HepG2 (cell line): ENCODE data around the gene HDAC4. TPM values are rescaled to one million over a fixed set of nuclear protein-coding genes. Genes with fewer than 3 reads are reported as not detected.

Experiments
- ATAC-seq: fragments of 200-7000 bp; cut with Tn5 transposase; 3 replicates; pipeline ENCODE4 v1.9.1; 2020; ENCODE audit warnings: mild to moderate bottlenecking, moderate library complexity
- BruUV-seq: library from RNA; stranded (reverse); fragments of 400-500 nt; replicated peaks from 2 replicates; lab custom pipeline; 2021; lab: Mats Ljungman, UMichigan
- CTCF ChIA-PET: fragments of 300-600 bp; formaldehyde crosslinking; extraction: SDS; loops from one replicate; lab custom pipeline; 2021; ENCODE audit warnings: low total read pairs, inconsistent platforms, low intra/inter-chr PET ratio; lab: Yijun Ruan, JAX
- POLR2A ChIA-PET: fragments of 350-600 bp; sonication (Branson Sonifier 250); formaldehyde crosslinking; loops from one replicate; lab custom pipeline; 2020; ENCODE audit warnings: antibody characterized with exemption, inconsistent platforms; lab: Yijun Ruan, JAX
- DNase-seq: peaks from one replicate; pipeline ENCODE4 v3.0.0-alpha.2; 2015; ENCODE audit warnings: low spot score
- FAIRE-seq: peaks from 3 replicates; lab custom pipeline; 2011; peaks lifted over from hg19 to GRCh38; lab: Jason Lieb, UNC
- H2AFZ ChIP-seq: one replicate; pipeline ENCODE4 v1.6.1; 2011; ENCODE audit warnings: low read length, inconsistent platforms
- H3K27ac ChIP-seq: fragments of 300-600 bp; 3 replicates; pipeline ENCODE4 v1.8.0; 2011; ENCODE audit warnings: mixed run types, mild to moderate bottlenecking, mixed read lengths, low read length, inconsistent platforms; ENCODE audit not compliant: insufficient read depth; ENCODE audit errors: extremely low read length
- H3K27me3 ChIP-seq, 2 experiments: fragments of 200-600 bp in 1 of 2; 2 replicates in 1 of 2; 3 replicates in 1 of 2; pipeline versions ENCODE4 v1.6.0 to v1.8.0; 2011; ENCODE audit warnings: low read length in 2 of 2, mild to moderate bottlenecking in 2 of 2, moderate library complexity in 2 of 2, inconsistent platforms in 1 of 2; ENCODE audit not compliant: insufficient read depth in 2 of 2, control insufficient read depth in 1 of 2
- H3K36me3 ChIP-seq, 2 experiments: fragments of 200-600 bp in 1 of 2; replicated peaks in 1 of 2; 2 replicates in 1 of 2; 3 replicates in 1 of 2; pipeline versions ENCODE4 v1.5.1 to v1.8.0; 2011; ENCODE audit warnings: low read length in 2 of 2, inconsistent platforms in 1 of 2; ENCODE audit not compliant: insufficient read depth in 2 of 2, control insufficient read depth in 1 of 2
- H3K4me1 ChIP-seq: 2 replicates; pipeline ENCODE4 v1.5.1; 2012; ENCODE audit warnings: low read length, inconsistent platforms; ENCODE audit not compliant: insufficient read depth
- H3K4me2 ChIP-seq: 2 replicates; pipeline ENCODE4 v1.6.0; 2011; ENCODE audit warnings: low read depth, low read length, inconsistent platforms
- H3K4me3 ChIP-seq, 3 experiments: fragments of 200-600 bp in 1 of 3; sonication (generic), shearing (Covaris generic) in 1 of 3; replicated peaks in 1 of 3; 2 replicates each; pipeline ENCODE4 v1.5.1; 2011 to 2016; ENCODE audit warnings: low read length in 3 of 3, inconsistent platforms in 2 of 3, low read depth in 2 of 3, mild to moderate bottlenecking in 2 of 3, control low read depth in 1 of 3, mixed read lengths in 1 of 3; ENCODE audit not compliant: insufficient read depth in 1 of 3
- H3K79me2 ChIP-seq: one replicate; pipeline ENCODE4 v1.6.1; 2011; ENCODE audit warnings: low read length, inconsistent platforms; ENCODE audit not compliant: insufficient read depth
- H3K9ac ChIP-seq: 2 replicates; pipeline ENCODE4 v1.6.0; 2011; ENCODE audit warnings: mild to moderate bottlenecking, low read depth, low read length, inconsistent platforms; ENCODE audit not compliant: insufficient read depth
- H3K9me3 ChIP-seq: 2 replicates; pipeline ENCODE4 v1.5.1; 2012; ENCODE audit warnings: mild to moderate bottlenecking, low read length
- H4K20me1 ChIP-seq: 2 replicates; pipeline ENCODE4 v1.6.0; 2011; ENCODE audit warnings: inconsistent platforms, mild to moderate bottlenecking, low read length, moderate library complexity; ENCODE audit not compliant: insufficient read depth
- AGO1 ChIP-seq: fragments of 200-400 bp; formaldehyde crosslinking; IDR thresholded peaks from 2 replicates; pipeline ENCODE4 v1.6.1; 2017; ENCODE audit warnings: mild to moderate bottlenecking, low read depth, low read length, moderate library complexity; ENCODE audit not compliant: poor library complexity, severe bottlenecking
- E2F2 ChIP-seq: sonication (generic); formaldehyde crosslinking; IDR thresholded peaks from 2 replicates; pipeline ENCODE4 v1.4.0; 2020; ENCODE audit warnings: missing genetic modification reagents, borderline replicate concordance
- GLMP ChIP-seq: sonication (generic); formaldehyde crosslinking; IDR thresholded peaks from 2 replicates; pipeline ENCODE4 v1.9.0; 2021; ENCODE audit warnings: missing genetic modification reagents, mild to moderate bottlenecking, borderline replicate concordance
- HNRNPUL1 ChIP-seq: fragments of 200-400 bp; formaldehyde crosslinking; IDR thresholded peaks from 2 replicates; pipeline ENCODE4 v1.6.1; 2017; ENCODE audit warnings: low read depth, mild to moderate bottlenecking, low read length, moderate library complexity
- HOXD1 ChIP-seq: sonication (generic); formaldehyde crosslinking; IDR thresholded peaks from 2 replicates; pipeline ENCODE4 v1.5.0; 2020; ENCODE audit warnings: missing genetic modification reagents
- JUN ChIP-seq: sonication (generic); formaldehyde crosslinking; IDR thresholded peaks from 2 replicates; pipeline ENCODE4 v1.4.0; 2020; ENCODE audit warnings: mild to moderate bottlenecking, missing genetic modification reagents
- KDM5B ChIP-seq: sonication (generic); formaldehyde crosslinking; IDR thresholded peaks from 2 replicates; pipeline ENCODE4 v1.4.0; 2020; ENCODE audit warnings: missing genetic modification reagents, mild to moderate bottlenecking, borderline replicate concordance
- MNT ChIP-seq: fragments of 450-650 bp; IDR thresholded peaks from 2 replicates; pipeline ENCODE4 v1.6.1; 2016
- RORA ChIP-seq: sonication (generic); formaldehyde crosslinking; IDR thresholded peaks from 2 replicates; pipeline ENCODE4 v1.5.0; 2020; ENCODE audit warnings: mild to moderate bottlenecking, missing genetic modification reagents, moderate library complexity
- SRSF4 ChIP-seq: fragments of 200-400 bp; formaldehyde crosslinking; IDR thresholded peaks from one replicate; pipeline ENCODE4 v1.6.1; 2018; ENCODE audit warnings: mild to moderate bottlenecking, low read depth, low read length, moderate library complexity; ENCODE audit not compliant: poor library complexity, severe bottlenecking
- SRSF9 ChIP-seq: fragments of 200-400 bp; formaldehyde crosslinking; IDR thresholded peaks from 2 replicates; pipeline ENCODE4 v1.6.1; 2018; ENCODE audit warnings: borderline replicate concordance, mild to moderate bottlenecking, low read depth, low read length; ENCODE audit not compliant: insufficient read depth, poor library complexity, severe bottlenecking
- ZNF503 ChIP-seq: sonication (generic); formaldehyde crosslinking; IDR thresholded peaks from 2 replicates; pipeline ENCODE4 v1.4.0; 2020; ENCODE audit warnings: missing genetic modification reagents
- ZNF75D ChIP-seq: sonication (generic); formaldehyde crosslinking; IDR thresholded peaks from 2 replicates; pipeline ENCODE4 v1.8.1; 2023; ENCODE audit warnings: missing genetic modification reagents, mild to moderate bottlenecking, borderline replicate concordance
- ZNF773 ChIP-seq: sonication (generic); formaldehyde crosslinking; IDR thresholded peaks from 2 replicates; pipeline ENCODE4 v1.4.0; 2020; ENCODE audit warnings: missing genetic modification reagents, borderline replicate concordance
- WGBS: methylation state at CpG from one replicate; pipeline ENCODE4 v1.1.6; 2017; ENCODE audit warnings: low lambda C conversion rate; 5-methylcytosine and 5-hydroxymethylcytosine counted together
- in situ Hi-C: cut with HindIII; loops from 2 replicates; pipeline ENCODE4 v1.10.0; 2017; ENCODE audit warnings: low pct_unique_long_range_greater_than_20kb; ENCODE audit not compliant: extremely low pct_ligation_motif_present
- intact Hi-C: fragments of 100-400 bp; cut with micrococcal nuclease; formaldehyde crosslinking; loops from one replicate; pipeline ENCODE4 v1.10.0; 2022; ENCODE audit not compliant: unreplicated experiment
- polyA plus RNA-seq, 8 experiments: library from polyadenylated mRNA; depleted of rRNA in 3 of 8; stranded (reverse) in 7 of 8; unstranded in 1 of 8; fragments of >200 nt; fragmentation: Illumina TruSeq in 4 of 8; extraction: Trizol in 4 of 8; gene quantifications; 2 replicates each; pipeline versions ENCODE4 v1.2.1 to v1.2.3, GENCODE V29; 2011 to 2016; ENCODE audit warnings: low read depth in 4 of 8, missing spikeins in 1 of 8, mixed read lengths in 1 of 8; ENCODE audit not compliant: insufficient read depth in 1 of 8
- total RNA-seq, 5 experiments: library from RNA; depleted of rRNA; stranded (reverse); fragments of >200 nt; fragmentation: Illumina TruSeq; extraction: Trizol; gene quantifications; 2 replicates each; pipeline ENCODE4 v1.2.3, GENCODE V29; 2016; ENCODE audit warnings: low read depth in 1 of 5

Gene HDAC4
- total and polyA plus RNA-seq, 2 of the 13 experiments (the other 11 are each of a cell fraction or from before 2014, with no cell fraction given), result 10.1 to 11.5 TPM

- in situ Hi-C loops, result no loop called here
- peaks cover 30% of the 10 kb centered on the region for H3K4me1 ChIP-seq
- peak; percentile 96 for FAIRE-seq
- BruUV-seq, result no TSS peak
- intact Hi-C loops, result loop anchor here (1.0 kb wide), 2 partner anchors 73 to 178 kb away; partner anchors contain the start of gene HDAC4
- H3K4me2 ChIP-seq, result peak overlapping the region; percentile 97
- H3K79me2 ChIP-seq, result peaks cover 24% of the 10 kb centered on the region
- no peaks in the 10 kb centered on the region for H3K27me3 ChIP-seq
- 7% methylated on average over 23 of the region's 24 CpGs for WGBS
- peak overlapping the region; percentile 59 for H3K27ac ChIP-seq
- ChIA-PET CTCF (no interaction called here), POLR2A (no interaction called here)
- peak overlapping the region; percentile 48 to 68 (median 51); a peak in 5 of 6 replicates for H3K4me3 ChIP-seq
- peak overlapping the region; percentile 55 for H3K9ac ChIP-seq
- ATAC-seq, result peak; percentile 95
- H3K36me3 ChIP-seq, result no peaks in the 10 kb centered on the region
- H4K20me1 ChIP-seq, result peaks cover 21% of the 10 kb centered on the region; the same call in 1 of the 2 replicates
- no peak overlapping the region for H2AFZ ChIP-seq
- no peaks in the 10 kb centered on the region for H3K9me3 ChIP-seq
- peak; percentile 79 for DNase-seq
- TF ChIP-seq HNRNPUL1 (no peak), KDM5B (peak; percentile 46; the same call in 1 of the 2 replicates), ZNF503 (CRISPR knock-in tag) (no peak), HOXD1 (CRISPR knock-in tag) (no peak), SRSF9 (no peak), ZNF773 (no peak), GLMP (CRISPR knock-in tag) (no peak), SRSF4 (no peak), JUN (CRISPR knock-in tag) (no peak; the same call in 1 of the 2 replicates), E2F2 (CRISPR knock-in tag) (no peak), AGO1 (peak; percentile 42), ZNF75D (CRISPR knock-in tag) (no peak), RORA (no peak), MNT (no peak)
These were observed 177.3 kb downstream of the HDAC4 start for GRCh38 chr2:239223310-239224198.
